Measurements from ENCODE around the gene KLLN.

Gene KLLN

DNA sequence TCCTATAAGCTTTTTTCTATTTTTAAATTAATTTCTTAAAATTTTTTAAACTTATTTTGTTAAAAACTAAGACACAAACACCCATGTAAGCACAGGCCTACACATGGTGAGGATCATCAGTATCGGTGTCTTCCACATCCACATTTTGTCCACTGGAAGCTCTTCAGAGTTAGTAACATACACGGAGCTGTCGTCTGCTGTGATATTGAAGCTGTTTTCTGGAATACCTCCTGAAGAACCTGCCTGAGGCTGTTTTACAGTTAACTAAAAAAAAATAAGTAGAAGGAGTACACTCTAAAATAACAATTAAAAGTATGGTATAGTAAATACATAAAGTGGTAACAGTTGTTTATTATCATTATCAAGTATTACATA, 17.7 kb downstream of the KLLN start:
- TF ChIP-seq CTCF (IDR thresholded peaks at IDR 0.05; ENCODE audit: unreplicated experiment in 3 of 3) = no peak
- Mint-ChIP-seq H3K4me1 (no peaks in the 10 kb centered on the region), H3K9me3 (no peaks in the 10 kb centered on the region), H3K27ac (no peak overlapping the region), H3K36me3 (ENCODE audit: low read depth) (no peaks in the 10 kb centered on the region), H3K27me3 (ENCODE audit: low read depth) (no peaks in the 10 kb centered on the region), H3K4me3 (no peak overlapping the region)

GRCh38 chr10:87844837-87845623, 18.3 kb downstream of the KLLN start:
- no peak overlapping the region for H3K27ac Mint-ChIP-seq
- no peaks in the 10 kb centered on the region for H3K27me3 Mint-ChIP-seq (ENCODE audit: low read depth)
- H3K9me3 Mint-ChIP-seq = no peaks in the 10 kb centered on the region
- no peak for TF ChIP-seq CTCF (IDR thresholded peaks at IDR 0.05; ENCODE audit: unreplicated experiment in 3 of 3)
- H3K4me3 Mint-ChIP-seq = no peak overlapping the region
- no peaks in the 10 kb centered on the region for H3K36me3 Mint-ChIP-seq (ENCODE audit: low read depth)
- H3K4me1 Mint-ChIP-seq = no peaks in the 10 kb centered on the region

DNA sequence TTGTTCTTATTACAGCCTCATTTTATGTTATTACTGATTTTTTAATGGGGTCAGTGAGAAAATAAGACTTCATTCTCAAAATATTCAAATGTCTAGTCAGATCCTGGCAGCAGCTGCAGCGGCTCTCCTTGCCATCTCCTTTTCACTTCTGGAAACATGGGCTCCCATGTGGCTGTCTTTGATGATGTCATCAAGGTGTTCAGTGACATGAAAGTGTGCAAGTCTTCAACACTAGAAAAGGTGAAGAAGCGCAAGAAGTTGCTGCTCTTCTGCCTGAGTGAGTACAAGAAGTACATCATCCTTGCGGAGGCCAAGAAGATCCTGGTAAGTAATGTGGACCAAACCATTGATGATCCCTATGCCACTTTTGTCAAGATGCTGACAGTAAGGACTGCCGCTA, 19.6 kb downstream of the KLLN start:
- Mint-ChIP-seq H3K36me3 (ENCODE audit: low read depth) (no peaks in the 10 kb centered on the region), H3K9me3 (no peaks in the 10 kb centered on the region), H3K4me1 (no peaks in the 10 kb centered on the region), H3K4me3 (no peak overlapping the region), H3K27ac (no peak overlapping the region), H3K27me3 (ENCODE audit: low read depth) (no peaks in the 10 kb centered on the region)
- no peak for TF ChIP-seq CTCF (IDR thresholded peaks at IDR 0.05; ENCODE audit: unreplicated experiment in 3 of 3)

GRCh38 chr10:87842776-87843497, 20.4 kb downstream of the KLLN start:
- H3K27me3 Mint-ChIP-seq (ENCODE audit: low read depth) = no peaks in the 10 kb centered on the region
- H3K27ac Mint-ChIP-seq = no peak overlapping the region
- H3K4me1 Mint-ChIP-seq = no peaks in the 10 kb centered on the region
- no peak overlapping the region for H3K4me3 Mint-ChIP-seq
- no peaks in the 10 kb centered on the region for H3K36me3 Mint-ChIP-seq (ENCODE audit: low read depth)
- H3K9me3 Mint-ChIP-seq = no peaks in the 10 kb centered on the region
- TF ChIP-seq CTCF (IDR thresholded peaks at IDR 0.05; ENCODE audit: unreplicated experiment in 3 of 3) = no peak

- Mint-ChIP-seq H3K4me1 (no peaks in the 10 kb centered on the region), H3K4me3 (no peak overlapping the region), H3K27me3 (ENCODE audit: low read depth) (no peaks in the 10 kb centered on the region), H3K36me3 (ENCODE audit: low read depth) (no peaks in the 10 kb centered on the region), H3K27ac (no peak overlapping the region), H3K9me3 (no peaks in the 10 kb centered on the region)
- TF ChIP-seq CTCF (IDR thresholded peaks at IDR 0.05; ENCODE audit: unreplicated experiment in 3 of 3) = no peak
These were observed 21.1 kb downstream of the KLLN start for GRCh38 chr10:87842220-87842641.
